ENCODE results near the gene FOXO3.

DNA sequence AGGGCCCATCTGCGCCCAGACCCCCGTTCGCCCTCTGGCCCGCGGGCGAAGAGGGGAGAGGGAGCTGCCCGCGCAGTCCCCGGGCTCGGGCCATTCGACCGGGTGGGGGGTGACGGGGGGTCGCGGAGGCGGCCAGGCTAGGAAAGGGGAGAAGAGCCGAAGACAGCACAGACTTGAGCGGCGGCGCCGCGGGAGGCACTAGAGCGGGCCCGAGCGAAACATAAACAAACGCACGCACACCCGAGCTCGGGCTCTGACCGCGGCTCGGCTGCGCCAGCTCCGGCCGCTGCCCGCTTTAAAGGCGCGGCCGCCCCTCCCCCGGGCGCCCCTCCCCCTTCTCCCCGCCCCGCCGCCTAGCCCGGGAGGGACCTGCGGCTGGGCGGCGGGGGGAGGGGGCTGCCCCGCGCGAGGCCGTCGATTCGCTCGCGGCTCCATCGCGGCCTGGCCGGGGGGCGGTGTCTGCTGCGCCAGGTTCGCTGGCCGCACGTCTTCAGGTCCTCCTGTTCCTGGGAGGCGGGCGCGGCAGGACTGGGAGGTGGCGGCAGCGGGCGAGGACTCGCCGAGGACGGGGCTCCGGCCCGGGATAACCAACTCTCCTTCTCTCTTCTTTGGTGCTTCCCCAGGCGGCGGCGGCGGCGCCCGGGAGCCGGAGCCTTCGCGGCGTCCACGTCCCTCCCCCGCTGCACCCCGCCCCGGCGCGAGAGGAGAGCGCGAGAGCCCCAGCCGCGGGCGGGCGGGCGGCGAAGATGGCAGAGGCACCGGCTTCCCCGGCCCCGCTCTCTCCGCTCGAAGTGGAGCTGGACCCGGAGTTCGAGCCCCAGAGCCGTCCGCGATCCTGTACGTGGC lies at the start of gene FOXO3:
- TF ChIP-seq POLR2A (IDR thresholded peaks at IDR 0.05; ENCODE audit: low read length) (peak; percentile 0), GATA1 (IDR thresholded peaks at IDR 0.05; ENCODE audit: low read depth, low read length) (no peak)

All from erythroblast (primary cell).